GM23248 (cell line): Measurements from ENCODE around the gene HMCN1.

Experiments
- EZH2 ChIP-seq: fragments of 200-600 bp; sonication (generic); IDR thresholded peaks from 2 replicates; pipeline ENCODE4 v1.6.1; 2018; ENCODE audit warnings: antibody characterized with exemption, mild to moderate bottlenecking; ENCODE audit not compliant: insufficient read depth, poor library complexity, severe bottlenecking
- EZH2phosphoT487 ChIP-seq: fragments of 200-600 bp; sonication (generic); IDR thresholded peaks from 2 replicates; pipeline ENCODE4 v1.6.1; 2018; ENCODE audit warnings: antibody characterized with exemption, moderate library complexity, mild to moderate bottlenecking, low read depth; ENCODE audit not compliant: insufficient read depth

GRCh38 chr1:186225096-186225495 lies 490.9 kb downstream of the HMCN1 start:
- TF ChIP-seq EZH2 (no peak), EZH2phosphoT487 (no peak)
